HG02852 (cell line): ENCODE measurements around the gene CEBPE.

ENCODE experiments used
- ATAC-seq: cut with Tn5 transposase; IDR thresholded peaks from one replicate; pipeline ENCODE4 v1.9.1; 2021; ENCODE audit warnings: mild to moderate bottlenecking, moderate library complexity; ENCODE audit not compliant: unreplicated experiment

The CEBPE gene

DNA sequence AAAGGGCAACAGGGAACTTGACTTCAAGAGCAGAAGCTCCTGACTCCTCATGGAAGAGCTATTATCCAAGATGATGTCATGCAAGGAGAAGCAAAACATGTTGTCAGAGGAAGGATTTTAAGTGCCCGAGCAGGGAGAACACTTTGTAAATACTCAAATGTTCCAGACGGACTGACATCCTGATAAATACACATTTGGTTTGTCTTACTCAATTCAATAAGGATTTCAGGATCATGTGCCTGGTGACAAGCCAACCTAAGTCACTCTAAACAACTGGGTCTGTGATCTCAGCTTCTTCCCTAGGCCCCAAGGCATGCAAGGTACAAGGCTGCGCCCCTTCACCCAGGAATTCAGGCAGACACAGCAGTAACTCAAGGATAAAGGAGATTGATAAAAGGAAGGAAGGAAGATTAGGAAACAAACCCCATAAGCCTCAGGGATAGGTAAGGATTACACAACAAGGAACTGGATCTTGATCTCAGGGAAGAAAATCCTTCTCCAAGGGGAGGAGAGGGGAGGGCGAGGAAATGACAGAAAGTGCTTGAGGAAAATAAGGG lies 26.8 kb upstream of the CEBPE start:
- ATAC-seq: no peak

DNA sequence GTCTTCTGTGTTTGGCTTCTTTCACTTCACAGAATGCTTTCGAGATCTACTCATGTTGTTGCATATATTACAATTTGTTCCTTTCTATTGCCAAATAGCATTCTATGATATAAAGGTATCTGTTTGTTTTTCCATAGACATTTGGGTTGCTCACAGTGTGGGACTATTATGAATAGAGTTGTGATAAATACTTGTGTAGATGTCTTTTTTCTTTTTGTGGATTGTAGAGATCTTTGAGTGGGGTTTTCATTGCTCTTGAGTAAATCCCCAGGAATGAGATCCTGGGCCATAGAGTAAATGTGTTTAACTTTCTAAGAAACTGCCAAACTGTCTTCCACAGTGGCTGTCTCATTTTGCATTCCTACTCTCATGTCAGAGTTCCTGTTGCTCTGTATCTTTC lies 24.9 kb upstream of the CEBPE start:
- ATAC-seq: no peak

DNA sequence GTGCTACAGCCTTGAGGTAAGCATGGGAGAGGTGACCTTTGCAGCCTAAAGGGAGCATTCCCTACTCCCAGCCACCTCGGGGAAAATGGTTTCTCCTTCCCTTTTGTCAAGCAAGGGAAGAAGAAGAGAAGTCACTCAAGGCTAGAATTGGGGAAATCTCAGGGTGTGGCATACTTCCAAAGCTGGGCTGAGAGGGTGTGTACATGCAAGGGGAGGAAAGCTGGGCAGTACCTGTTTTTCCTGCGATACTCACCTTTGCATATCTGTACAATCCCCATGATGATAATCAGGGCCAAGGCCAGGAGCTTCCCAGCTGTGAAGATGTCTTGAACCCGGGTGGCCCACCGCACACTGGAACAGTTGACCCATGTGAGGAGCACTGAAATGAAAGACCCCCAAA lies 23.8 kb upstream of the CEBPE start:
- ATAC-seq: no peak

DNA sequence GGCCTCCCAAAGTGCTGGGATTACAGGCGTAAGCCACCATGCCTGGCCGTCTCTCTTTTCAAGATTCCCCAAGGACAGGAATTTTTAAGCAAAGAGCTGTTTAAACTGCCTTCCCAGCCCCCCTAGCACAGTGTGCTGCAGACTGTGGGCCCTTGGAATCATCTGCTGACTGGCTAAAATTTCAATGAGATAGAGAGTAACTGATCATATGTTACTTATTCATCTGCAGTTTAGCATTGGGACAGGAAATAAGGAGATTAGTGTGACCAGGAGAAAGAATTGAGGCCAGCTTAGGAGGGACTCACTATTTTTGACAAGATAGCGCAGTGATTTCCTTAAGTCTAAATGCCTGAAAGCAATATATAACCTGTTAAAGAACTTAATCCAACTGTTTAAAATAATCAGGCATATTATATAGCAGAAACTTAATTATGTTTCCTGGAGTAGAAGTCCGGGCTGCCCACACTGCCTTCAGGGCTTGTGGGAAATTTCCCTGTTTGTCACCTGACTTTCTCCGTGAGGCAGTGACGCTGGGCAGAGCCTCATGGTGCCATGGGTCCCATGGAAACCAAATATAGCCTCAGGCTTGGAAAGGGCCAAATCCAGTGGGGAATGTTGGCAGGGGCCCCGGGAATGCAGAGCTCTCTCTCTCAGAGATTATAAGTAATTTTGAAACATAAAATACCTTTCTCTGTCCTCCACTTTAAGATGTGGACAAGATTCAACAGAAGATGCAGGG lies 22.8 kb upstream of the CEBPE start:
- ATAC-seq: no peak

DNA sequence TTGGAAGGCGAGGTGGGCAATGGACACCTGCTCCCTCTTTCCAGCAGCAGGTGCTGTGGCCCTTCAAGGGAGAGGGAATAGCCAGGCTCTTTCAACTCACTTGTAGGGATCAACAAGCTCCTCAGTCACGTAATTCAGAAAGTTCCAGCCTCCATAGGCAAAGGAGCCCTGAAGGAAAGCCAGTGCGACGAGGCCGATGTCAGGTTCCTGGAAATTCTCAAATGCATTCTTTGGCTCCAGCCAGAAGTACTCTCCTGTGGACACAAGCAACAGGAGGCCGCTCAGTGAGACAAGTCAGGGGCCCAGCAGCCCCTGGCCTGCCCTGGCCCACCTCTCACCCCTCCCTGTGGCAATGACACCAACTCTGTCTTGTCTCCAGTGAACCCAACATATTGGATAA lies 21.3 kb upstream of the CEBPE start:
- ATAC-seq: no peak

DNA sequence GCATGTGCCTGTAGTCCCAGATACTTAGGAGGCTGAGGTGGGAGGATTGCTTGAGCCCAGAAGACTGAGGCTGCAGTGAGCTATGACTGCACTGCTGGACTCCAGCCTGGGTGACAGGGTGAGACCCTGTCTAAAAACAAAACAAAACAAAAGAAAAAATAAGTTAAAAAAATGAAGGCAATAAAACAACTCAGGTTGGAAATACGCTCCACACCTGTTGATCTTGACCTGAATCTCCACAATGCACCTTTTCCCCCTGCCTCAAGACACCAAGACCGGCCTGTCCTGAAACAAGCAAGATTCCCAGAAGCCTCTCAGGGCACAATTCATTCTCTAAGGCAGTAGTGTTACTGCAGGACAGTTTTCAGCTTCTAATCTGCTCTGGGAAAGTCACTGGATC lies 20.8 kb upstream of the CEBPE start:
- no peak for ATAC-seq

DNA sequence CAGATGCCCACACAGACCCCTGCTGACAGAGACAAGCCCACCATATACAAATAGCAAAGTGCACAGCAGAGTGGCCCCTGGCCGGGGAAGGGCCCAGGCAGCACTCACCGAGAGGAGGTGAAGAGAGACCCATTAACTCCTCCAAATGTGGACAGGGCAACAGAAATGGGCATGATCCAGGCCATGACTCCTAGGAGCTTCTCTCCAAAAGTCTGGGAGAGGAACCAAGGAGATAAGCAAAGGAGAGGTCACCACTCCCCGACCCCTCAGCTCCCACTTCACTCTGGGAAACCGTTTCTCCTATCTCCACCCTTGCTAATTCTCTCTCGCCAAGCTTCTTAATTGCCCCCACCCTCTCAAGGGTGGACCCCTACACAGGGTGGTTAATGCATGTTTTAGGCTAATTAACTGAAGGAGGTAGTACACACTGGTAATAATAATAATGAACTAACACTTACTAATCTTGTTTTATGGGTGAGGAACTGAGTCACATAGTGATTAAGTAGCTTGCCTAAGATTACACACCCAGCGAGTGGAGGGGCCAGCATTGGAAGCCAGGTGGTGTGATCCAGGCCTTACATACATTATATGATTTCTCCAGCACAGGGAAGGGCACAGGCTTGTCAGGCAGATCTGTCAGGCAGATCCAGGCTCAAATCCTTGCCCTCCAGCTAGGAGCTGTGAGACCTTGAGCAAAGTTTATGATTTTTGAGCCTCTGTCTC lies 18.9 kb upstream of the CEBPE start:
- no peak for ATAC-seq

DNA sequence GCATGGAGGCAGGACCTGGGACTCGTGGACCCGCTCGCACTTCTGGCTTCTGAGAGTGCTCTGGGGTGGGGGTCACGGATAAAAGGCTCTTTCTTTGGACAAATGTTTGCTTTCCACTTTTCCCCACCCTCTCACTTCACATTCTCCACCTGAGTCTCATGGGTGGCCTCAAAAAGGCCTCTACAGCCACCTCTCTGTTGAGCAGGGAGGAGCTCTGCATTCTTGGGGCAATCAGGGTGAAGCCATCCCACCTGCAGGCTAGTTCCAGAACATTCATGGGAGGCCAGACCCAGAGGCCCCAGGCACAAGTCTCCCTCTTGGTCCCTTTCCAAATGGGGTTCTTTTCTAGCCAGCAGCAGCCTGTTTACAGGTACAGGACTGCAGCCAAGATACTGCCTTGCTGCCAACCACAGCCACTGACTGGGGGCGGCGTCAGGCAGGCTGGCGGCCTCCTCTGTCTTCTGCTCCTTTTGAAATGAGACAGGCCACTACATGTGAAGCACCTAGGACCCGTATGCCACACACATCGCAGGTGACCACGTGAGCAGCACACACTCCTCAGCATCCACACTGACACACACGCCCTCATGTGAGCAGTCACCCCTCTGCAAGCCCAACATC lies 18.2 kb upstream of the CEBPE start:
- ATAC-seq: no peak

DNA sequence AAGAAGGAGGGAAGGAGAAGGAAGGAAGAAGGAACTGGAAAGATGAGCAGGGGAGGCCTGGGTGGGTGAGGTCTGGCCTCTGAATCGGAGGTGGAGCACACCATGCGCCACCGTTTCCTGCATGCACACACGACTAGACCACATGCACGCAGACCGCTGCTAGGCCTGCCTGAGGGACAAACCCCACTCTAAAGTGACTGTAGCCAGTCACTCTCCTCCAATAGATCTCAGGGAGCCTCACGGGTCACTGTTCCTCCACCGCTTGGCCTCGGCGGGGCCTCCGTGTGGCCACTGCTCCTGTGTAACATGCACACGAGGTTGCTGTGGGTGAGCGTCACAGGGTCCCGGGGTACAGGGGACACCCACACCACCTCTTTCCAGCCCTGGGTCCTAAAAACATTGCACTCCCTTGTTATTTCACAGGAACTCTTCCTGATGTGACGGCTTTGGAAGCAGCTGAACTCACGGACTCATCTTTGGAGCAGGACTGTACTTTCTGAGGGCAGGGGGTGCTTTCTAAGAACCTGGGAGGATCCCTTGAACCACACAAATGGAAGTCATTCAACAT lies 17.6 kb upstream of the CEBPE start:
- ATAC-seq: no peak

DNA sequence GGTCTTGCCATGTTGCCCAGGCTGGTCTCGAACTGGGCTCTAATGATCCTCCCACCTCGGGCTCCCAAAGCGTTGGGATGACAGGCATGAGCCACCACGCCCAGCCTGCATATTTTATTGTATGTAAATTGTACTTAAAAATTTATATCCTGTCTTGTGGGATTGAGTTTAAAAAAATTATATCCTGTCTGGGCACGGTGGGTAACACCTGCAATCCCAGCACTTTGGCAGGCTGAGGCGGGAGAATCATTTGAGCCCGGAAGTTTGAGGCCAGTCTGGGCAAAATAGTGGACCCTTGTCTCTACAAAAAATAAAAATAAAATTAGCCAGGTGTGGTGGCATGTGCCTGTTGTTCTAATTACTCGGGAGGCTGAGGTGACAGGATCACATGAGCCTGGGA lies 13.9 kb upstream of the CEBPE start:
- ATAC-seq: no peak

DNA sequence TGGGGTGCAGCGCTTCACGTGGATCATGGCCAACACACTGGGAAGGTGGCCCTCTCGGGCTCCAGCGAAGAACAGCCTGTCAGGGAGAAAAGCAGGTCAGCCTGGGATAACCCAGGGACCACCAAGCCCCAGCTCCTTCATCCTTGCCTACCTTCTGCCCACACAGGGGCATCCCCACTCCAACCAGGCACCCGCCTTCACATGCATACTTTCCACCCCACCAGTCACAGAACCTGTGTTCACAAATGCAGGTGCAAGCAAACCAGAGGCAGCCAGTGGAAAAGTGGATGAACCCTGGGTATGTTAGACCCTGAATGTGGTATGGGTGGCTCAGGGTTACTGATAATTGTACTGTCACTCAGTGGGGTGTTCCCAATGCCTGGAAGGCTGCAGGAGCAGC lies 12.4 kb upstream of the CEBPE start:
- ATAC-seq: no peak

DNA sequence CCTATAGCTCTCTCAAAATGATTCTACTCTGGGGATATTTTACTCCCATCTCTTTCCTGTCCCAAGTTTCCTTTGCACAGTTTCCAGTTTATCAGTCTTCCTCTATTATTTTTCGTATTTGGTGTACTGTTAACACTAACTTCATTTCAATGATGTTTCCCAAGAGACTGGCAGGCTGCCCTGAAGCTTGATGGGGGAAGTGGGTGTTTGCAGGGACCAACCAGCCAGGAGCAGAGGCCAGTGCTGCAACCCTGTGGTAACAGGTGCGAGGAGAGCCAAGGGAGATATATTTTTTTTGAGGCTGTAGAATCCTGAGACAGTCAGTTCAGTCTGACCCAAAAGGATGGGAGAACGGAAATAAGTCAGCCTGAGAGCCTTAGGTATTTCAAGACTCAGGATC lies 11.8 kb upstream of the CEBPE start:
- no peak for ATAC-seq

DNA sequence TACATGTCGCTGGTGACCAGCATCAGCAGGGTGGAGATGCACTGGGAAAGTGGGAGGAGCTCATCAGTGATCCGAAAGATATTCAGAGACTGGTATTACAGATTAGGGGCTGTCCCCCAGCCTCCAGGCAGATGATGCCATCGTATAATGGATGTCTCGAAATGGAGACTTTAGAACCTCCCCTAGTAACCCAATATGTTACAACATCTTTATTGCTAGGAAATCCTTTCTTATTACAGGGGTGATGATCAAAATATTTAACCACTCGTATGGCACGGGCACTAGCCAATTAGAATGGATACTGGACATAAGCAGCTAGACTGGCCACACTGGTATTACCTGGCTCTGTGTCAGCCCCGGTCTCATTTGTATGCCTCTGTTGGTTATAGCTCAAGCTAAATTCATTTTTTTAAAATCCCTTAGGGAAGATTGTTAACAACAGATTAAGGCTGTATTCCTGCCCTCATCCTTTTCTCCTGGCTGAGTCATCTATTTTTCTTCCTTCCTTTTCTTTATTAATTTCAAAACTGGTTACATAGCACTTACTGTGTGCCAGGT lies 10.8 kb upstream of the CEBPE start:
- ATAC-seq: no peak

DNA sequence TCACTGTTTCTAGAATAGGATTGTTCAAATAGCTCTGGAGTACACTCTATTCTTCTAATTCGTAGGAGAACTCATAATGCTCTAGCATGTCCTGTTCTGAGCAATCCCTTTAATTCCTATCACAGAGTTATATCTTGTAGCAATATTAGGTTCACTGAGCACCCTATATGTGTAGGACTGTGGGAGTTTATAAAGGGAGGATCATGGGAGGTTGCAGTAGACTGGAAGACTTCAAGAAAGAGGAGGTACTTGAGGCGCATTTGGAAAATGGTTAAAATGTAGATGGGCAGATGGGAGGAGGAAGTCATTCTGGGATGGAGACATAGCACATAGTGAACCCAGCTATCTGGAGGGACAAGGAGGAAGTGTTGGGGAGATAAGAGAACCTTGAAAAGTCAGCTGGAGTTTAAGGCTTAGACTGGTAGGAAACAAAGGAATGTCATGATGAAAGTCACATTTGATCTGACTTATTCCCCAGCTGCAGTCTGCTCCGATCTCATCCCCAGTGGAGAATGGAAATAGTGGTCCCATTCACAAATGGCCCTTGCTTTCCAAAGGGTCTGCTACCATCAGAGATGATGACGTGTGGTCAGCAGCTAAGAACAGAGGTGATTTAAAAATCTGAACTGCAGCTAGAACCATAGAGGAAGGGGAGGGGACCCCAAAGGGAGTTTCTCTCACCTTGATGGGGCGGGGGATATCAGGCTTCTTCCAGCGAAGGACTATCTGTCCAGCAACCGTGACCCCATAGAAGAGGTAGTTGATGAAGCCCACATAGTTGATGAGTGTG lies 10.1 kb upstream of the CEBPE start:
- ATAC-seq: no peak

DNA sequence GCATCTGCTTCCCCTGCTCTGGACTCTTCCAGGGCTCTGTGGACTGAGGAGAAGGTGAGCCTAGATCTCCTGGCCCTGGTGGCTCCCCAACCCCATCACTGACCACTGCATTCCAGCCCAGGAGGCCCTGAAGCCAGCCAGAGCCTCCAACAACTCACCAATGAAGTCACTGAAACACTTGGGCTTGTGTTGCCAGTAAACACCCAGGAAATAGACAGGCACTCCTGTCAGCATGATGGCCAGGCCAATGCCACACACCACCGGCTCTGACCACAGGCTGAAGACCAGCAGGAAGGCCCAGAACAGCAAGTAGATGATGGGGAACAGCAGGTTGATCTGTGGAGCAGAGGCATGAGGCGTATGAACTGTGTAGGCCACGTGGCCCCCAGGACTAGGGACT lies 8.8 kb upstream of the CEBPE start:
- no peak for ATAC-seq

DNA sequence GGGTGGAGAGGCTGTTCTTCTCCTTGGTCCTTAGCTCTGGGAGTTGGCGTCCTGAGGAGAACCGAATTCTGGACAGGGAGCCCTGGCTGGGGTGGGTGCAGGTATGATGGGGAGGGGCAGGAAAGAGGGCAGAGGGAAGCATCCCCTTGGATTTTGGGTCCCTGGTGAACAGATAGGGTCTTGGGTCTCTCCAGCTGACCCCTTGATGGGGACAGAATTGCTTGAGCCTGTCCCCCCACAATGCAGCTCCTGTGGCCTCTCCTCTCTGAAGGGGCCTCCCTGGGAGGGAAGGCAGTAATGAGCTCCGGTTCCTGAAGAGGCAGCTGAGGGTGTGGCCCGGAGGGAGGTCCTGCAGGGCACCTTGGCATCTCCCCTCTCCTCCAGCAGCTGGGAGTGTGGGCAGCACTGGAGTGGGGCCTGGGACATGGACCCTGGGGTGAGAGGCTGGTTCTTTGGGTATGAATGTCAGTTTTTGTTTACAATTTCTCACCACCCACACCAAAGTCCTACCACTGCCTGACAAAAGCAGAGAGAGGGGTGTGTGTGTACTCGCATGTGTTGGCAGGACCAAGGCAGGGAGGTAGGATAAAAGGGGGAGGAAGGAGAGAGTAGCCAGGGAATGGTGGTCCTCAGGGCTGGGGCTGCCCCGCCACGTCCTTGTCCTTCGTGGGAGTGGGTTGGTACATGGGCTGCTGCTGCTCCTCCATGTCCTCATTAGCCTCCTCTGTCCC lies 7.7 kb upstream of the CEBPE start:
- no peak for ATAC-seq

DNA sequence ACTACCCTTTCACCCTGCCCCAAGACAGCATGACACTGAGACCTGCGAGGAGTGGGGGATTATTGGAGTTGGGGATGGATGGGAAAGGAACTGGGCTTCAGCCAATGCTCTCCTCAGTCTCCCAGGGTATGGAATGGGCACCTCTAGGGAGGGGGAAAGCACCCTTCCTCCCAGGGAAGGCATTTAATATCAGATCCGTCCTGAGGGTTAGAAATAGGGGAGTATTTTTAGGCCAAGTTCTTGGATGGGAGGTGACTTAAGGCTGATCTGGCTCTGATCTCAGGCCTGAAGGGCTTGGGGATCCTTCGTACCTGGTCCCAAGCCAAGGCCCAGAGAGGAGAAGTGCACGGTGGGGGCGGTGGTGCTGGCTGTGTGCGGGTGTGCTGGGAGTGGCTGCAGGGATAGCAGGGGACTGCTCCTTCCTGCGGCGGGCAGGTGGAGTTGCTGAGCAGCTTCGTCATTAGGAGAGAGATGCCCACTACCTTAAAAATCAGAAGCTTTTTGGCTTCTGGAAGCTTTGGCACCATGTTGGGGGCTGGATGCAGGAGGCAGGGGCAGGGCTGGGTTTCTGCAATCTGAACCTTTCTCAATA lies 7.0 kb upstream of the CEBPE start:
- ATAC-seq: no peak

DNA sequence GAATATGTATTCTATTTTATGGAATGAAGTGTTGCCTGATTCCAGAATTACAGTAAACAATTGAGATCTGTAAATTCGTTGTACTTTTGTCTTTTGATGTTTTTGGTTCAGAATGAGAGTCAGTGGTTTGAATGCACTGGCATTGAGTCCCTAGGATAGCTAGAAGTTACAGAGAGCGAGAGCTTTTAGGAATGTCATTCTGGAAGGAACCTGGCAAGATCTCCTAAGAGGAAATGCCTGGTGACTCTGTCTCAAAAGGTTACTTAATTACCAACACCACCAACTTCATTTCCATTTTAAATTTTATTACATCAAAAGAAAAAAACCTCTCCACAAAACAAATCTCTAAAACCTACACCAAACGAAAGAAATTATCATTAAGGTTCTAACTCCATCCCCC lies 6.0 kb upstream of the CEBPE start:
- ATAC-seq: no peak

DNA sequence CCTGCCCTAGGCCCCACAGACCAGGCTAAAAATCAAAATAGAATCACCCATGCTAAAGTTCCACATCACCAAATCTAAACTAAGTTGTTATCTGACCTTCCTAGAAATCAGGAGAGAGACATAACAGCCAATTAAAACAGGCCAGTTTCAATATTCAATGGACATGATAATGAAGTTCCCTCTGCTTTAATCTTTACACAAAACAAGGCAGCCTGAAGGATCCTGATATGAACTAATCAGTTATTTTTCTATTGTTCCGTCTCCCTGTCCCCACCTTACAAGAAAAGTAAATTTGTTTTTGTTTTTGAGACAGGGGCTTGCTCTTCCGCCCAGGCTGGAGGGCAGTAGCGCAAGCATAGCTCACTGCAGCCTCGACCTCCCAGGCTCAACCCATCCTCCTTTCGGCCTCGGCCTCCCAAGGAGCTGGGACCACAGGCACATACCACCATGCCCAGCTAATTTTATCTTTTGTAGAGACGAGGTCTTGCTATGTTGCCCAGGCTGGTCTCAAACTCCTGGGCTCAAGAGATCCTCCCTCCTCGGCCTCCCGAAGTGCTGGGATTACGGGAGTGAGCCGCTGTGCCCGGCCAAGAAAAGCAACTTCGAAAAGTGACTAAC lies 5.4 kb upstream of the CEBPE start:
- ATAC-seq: no peak
